ENCODE measurements around the gene ZNF560.

The ZNF560 gene

DNA sequence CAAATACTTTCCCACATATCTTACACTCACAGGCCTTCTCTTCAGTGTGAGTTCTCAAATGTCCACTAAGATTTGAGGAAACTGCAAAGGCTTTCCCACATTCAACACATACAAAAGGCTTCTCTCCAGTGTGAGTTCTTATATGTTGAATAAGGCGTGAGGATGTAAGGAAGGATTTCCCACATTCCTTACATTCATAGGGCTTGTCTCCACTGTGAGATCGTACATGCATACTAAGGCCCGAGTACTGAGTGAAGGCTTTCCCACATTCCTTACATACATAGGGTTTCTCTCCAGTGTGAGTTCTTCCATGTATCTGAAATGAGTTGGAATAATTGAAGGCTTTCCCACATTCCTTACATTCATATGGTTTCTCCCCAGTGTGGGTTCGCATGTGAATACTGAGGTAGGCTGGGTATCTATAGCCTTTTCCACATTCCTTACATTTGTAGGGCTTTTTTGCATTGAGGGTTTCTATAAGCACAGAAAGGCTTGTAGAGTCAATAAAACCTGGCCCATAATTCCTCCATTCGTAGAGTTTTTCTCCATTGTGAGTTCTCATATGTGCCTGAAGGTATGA lies 30.4 kb upstream of the ZNF560 start:
- no peak for TF ChIP-seq CTCF (IDR thresholded peaks at IDR 0.05; ENCODE audit: insufficient read depth, low read depth, low read length, missing control alignments)
- DNase-seq (ENCODE audit: low read depth): no peak
- no peak overlapping the region for H3K4me3 ChIP-seq (ENCODE audit: low read depth, low read length)

DNA sequence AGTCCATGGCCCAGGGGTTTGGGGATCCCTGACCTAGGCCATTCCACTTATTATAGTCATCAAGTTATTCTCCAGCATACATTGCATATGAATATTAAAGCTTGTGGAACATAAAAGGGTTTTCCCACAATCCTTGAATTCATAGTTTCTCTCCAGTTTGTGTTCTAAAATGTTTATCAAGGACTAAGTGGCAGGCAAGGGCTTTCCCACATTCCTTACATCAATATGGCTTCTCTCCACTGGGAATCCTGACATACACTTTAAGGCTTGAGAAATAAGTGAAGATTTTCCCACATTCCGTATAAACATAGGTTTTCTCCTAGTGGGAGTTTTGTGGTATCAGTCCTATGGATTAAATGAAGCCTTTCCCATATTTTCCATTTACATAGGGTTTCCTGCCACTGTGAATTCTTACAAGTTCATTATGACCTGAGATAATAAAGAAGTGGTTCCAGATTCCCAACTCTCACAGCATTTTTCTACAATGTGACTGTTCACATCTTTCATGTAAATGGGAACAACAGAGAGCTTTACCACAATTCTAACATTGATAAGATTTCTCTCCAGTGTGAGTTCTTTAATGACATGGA lies 25.6 kb upstream of the ZNF560 start:
- no peak for DNase-seq (ENCODE audit: low read depth)
- no peak for TF ChIP-seq CTCF (IDR thresholded peaks at IDR 0.05; ENCODE audit: insufficient read depth, low read depth, low read length, missing control alignments)
- no peak overlapping the region for H3K4me3 ChIP-seq (ENCODE audit: low read depth, low read length)

DNA sequence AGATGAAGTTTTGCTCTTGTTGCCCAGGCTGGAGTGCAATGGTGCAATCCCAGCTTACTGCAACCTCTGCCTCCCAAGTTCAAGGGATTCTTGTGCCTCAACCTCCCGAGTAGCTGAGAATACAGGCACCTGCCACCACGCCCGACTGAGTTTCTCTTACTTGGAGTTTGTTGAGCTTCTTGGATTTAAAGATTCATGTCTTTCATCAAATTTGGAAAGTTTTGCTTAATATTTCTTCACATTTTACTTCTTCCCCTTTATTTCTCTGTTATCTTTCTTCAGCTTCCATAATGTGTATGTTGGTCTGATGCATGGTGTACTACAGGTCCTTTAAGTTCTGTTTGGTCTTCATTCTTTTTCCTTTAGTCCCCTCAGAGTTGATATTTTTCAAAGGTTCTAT lies 8.9 kb upstream of the ZNF560 start:
- no peak for DNase-seq (ENCODE audit: low read depth)
- no peak overlapping the region for H3K4me3 ChIP-seq (ENCODE audit: low read depth, low read length)
- no peak for TF ChIP-seq CTCF (IDR thresholded peaks at IDR 0.05; ENCODE audit: insufficient read depth, low read depth, low read length, missing control alignments)

DNA sequence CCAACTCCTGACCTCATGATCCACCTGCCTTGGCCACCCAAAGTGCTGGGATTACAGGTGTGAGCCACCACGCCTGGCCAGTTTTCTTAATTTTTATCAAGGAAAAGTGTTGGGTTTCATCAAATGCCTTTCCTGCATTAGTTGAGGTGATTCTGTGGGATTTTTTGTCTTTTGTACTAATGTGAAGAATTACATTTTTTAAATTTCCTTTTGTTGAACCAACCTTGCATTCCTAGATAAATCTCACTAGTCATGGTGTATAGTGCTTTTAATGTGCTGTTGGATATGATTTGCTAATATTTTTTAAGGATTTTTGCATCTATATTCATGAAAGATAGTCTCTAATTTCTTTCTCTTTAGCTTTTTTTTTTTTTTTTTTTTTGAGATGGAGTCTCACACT lies 2.4 kb upstream of the ZNF560 start:
- DNase-seq (ENCODE audit: low read depth): no peak
- TF ChIP-seq CTCF (IDR thresholded peaks at IDR 0.05; ENCODE audit: insufficient read depth, low read depth, low read length, missing control alignments): no peak
- H3K4me3 ChIP-seq (ENCODE audit: low read depth, low read length): no peak overlapping the region

- DNase-seq (ENCODE audit: low read depth): no peak
- no peak overlapping the region for H3K4me3 ChIP-seq (ENCODE audit: low read depth, low read length)
Observed at GRCh38 chr19:9494096-9494495, 4.3 kb downstream of the ZNF560 start.

GRCh38 chr19:9487016-9487415 lies 11.4 kb downstream of the ZNF560 start:
- TF ChIP-seq CTCF (IDR thresholded peaks at IDR 0.05; ENCODE audit: insufficient read depth, low read depth, low read length, missing control alignments): no peak
- no peak for DNase-seq (ENCODE audit: low read depth)
- H3K4me3 ChIP-seq (ENCODE audit: low read depth, low read length): no peak overlapping the region

More at GRCh38 chr19:9494096-9494495, 4.3 kb downstream of the ZNF560 start:
- no peak for TF ChIP-seq CTCF (IDR thresholded peaks at IDR 0.05; ENCODE audit: insufficient read depth, low read depth, low read length, missing control alignments)

GRCh38 chr19:9485140-9485539 lies 13.3 kb downstream of the ZNF560 start:
- no peak for DNase-seq (ENCODE audit: low read depth)
- TF ChIP-seq CTCF (IDR thresholded peaks at IDR 0.05; ENCODE audit: insufficient read depth, low read depth, low read length, missing control alignments): no peak
- no peak overlapping the region for H3K4me3 ChIP-seq (ENCODE audit: low read depth, low read length)

Data from GM12865 (cell line).